Measurements from ENCODE around the gene EPG5. TPM values are rescaled to one million over a fixed set of nuclear protein-coding genes. Genes with fewer than 3 reads are reported as not detected.
"Not testable (repeated sequence)": the region's sequence is repeated elsewhere in the genome, so short reads cannot be mapped to it uniquely, and the experiment has no call there.

The EPG5 gene
- total RNA-seq, 2 experiments from 2014 or later, result 28.7 to 29.0 TPM

DNA sequence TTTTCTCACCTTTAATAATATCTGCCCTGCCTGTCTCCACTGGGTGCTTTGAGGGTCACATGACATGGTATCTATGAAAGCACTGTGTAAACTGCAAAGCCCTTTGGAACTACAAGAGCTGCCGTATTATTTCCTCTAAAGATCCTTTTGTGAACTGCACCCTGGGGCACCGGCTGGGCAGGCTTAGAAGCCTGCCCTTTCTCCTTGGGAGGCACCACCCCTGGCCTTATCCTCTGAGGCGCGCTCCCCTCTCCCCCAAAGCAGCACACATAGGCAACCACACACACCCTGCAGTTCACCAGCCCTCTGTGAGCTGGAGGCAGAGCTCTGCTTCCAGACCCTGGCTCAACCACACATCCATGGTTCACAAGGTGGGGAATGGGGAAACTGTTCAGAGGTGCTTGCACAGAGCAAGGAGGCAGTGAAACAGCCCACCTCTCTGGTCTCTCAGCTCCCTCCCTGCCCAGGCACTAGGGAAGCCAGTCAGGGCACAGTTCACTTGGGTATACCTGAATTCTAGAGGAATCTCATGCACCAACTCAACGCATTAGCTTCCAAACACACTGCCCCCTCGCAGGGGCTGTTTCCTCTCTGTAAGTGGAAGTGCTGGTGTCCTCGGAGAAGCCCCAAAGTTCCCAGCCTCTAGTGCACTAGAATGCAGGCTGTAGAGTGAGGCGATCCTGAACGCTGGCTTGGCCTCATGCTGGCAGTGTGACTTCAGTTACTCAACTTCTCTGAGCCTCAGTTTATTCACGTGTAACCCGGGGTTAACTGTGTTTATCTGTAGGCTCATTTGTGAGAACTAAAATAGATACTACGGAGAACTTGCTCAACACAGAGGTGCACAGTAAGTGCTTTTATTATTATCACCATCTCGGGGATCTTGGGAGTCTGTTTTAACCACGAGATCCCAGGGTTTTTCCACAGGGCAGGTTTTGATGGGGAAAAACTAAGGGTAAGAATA is 130.6 kb downstream of the EPG5 start:
- CTCF ChIA-PET, result no interaction called here
- DNase-seq, result no peak
- H3K27me3 Mint-ChIP-seq, result peaks cover 56% of the 10 kb centered on the region

DNA sequence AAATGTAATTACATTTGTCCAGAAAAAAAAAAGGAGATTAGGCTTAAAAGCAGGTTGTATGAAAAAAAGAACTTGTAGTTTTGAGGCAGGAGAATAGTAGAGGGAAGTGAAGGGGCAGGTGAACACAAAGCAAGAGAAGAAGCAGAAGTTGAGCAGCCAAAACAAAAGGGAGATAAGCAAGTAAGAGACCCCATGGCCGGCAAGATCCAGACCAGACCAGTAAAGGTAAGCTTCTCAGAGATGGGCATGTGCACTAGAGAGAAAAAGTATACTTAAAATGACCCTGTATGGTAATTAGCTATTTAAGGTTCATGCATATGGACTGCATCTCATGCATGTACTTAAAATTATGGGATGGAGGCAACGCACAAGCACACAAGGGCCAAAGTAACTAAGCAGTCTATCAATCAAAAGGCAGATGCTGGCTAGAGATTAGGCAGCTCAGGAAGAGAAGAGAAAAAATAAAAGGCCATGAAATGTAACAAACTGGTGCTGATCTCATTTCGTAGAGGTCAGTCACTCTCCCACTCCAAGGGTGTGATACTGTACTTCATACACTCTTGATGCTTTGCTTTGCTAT is 132.0 kb downstream of the EPG5 start:
- no peak for DNase-seq
- Mint-ChIP-seq H3K27me3 (peaks cover 48% of the 10 kb centered on the region), H3K9me3 (no peaks in the 10 kb centered on the region), H3K4me1 (peaks cover 6% of the 10 kb centered on the region), H3K36me3 (ENCODE audit: low read depth) (no peaks in the 10 kb centered on the region), H3K27ac (no peak overlapping the region), H3K4me3 (no peak overlapping the region)
- POLR2A ChIA-PET, result no interaction called here
- CTCF ChIA-PET, result interaction anchor here (0.9 to 1.5 kb wide), 2 partner anchors 145 to 171 kb away, joined by 3 read pairs; no protein-coding TSS in a partner anchor

More for the DNA sequence above, 130.6 kb downstream of the EPG5 start:
- no peak overlapping the region for H3K27ac Mint-ChIP-seq
- H3K4me3 Mint-ChIP-seq, result no peak overlapping the region
- H3K36me3 Mint-ChIP-seq (ENCODE audit: low read depth), result no peaks in the 10 kb centered on the region
- POLR2A ChIA-PET, result no interaction called here
- H3K9me3 Mint-ChIP-seq, result no peaks in the 10 kb centered on the region
- peaks cover 6% of the 10 kb centered on the region for H3K4me1 Mint-ChIP-seq

DNA sequence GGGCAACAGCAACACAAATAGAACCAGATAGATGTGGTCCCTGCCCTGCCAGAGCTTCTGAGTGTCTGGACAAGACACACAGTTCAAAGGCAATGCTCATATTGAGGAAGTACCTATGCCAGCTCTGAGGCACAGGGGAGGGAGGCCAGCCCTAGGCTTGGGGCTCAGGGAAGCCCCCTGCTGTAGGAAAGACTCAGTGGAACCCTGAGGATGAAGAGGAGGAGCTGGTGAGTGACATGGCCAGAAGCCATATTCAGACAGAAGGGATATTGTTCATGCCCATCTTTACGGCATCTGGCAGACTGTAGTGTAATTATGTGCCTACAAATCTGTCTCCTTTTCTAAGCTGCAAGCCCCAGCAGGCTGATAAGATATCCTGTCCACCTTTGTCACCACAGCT is 132.8 kb downstream of the EPG5 start:
- H3K36me3 Mint-ChIP-seq (ENCODE audit: low read depth), result no peaks in the 10 kb centered on the region
- H3K27me3 Mint-ChIP-seq, result peaks cover 41% of the 10 kb centered on the region
- H3K4me1 Mint-ChIP-seq, result peaks cover 6% of the 10 kb centered on the region
- no peaks in the 10 kb centered on the region for H3K9me3 Mint-ChIP-seq
- H3K27ac Mint-ChIP-seq, result no peak overlapping the region
- ChIA-PET POLR2A (no interaction called here), CTCF (interaction anchor here (0.9 to 1.5 kb wide), 2 partner anchors 144 to 170 kb away, joined by 3 read pairs; no protein-coding TSS in a partner anchor)
- no peak for DNase-seq
- H3K4me3 Mint-ChIP-seq, result no peak overlapping the region

DNA sequence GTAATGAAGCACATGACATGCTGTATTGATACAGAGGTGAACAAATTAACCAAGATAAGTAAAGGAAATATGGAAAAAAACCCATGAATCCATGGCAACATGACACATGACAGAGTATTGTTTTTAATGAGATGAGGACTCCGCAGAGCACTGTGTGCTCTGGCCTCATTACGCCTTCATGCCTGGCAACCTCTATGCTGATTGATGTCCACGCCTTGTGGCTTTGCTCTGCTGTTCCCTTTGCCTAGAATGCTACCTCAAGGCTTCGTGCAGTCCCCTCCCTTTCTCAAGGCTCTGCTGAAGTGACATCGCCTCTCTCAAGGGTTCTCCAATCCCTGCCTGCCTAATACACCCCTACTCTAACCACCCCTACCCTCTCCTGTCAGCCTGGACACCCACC is 133.3 kb downstream of the EPG5 start:
- no peak overlapping the region for H3K27ac Mint-ChIP-seq
- H3K4me3 Mint-ChIP-seq, result no peak overlapping the region
- CTCF ChIA-PET, result interaction anchor here (1.5 kb wide), 1 partner anchor 169 kb away, joined by 3 read pairs; no protein-coding TSS in a partner anchor
- H3K27me3 Mint-ChIP-seq, result peaks cover 37% of the 10 kb centered on the region
- peaks cover 6% of the 10 kb centered on the region for H3K4me1 Mint-ChIP-seq
- POLR2A ChIA-PET, result no interaction called here
- no peaks in the 10 kb centered on the region for H3K9me3 Mint-ChIP-seq
- H3K36me3 Mint-ChIP-seq (ENCODE audit: low read depth), result no peaks in the 10 kb centered on the region
- DNase-seq, result no peak

DNA sequence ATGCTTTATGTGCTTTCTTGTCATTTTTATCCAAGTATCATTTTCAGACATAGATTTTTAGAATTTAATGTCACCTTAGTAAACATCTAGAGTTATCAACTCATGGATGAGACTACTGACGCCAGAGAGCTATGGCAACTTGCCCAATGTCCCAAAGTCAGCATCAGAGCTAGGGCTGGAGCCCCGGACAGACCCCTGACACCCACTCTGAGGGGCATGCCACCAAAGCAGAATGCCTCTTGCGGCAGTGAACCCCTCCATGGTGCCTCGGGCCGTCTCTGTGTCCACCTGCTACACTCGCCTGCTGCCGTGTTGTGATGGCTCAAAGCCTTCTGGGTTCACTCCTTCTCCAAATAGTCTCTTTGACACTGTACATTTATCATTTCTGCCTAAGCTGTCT is 136.2 kb downstream of the EPG5 start:
- Mint-ChIP-seq H3K4me3 (no peak overlapping the region), H3K9me3 (no peaks in the 10 kb centered on the region), H3K4me1 (peaks cover 5% of the 10 kb centered on the region), H3K27me3 (peaks cover 19% of the 10 kb centered on the region), H3K36me3 (ENCODE audit: low read depth) (no peaks in the 10 kb centered on the region), H3K27ac (no peak overlapping the region)
- ChIA-PET CTCF (interaction anchor here (0.6 to 1.4 kb wide), 3 partner anchors 10 to 128 kb away, joined by 3 to 5 read pairs (median 3); no protein-coding TSS in a partner anchor), POLR2A (no interaction called here)
- no peak for DNase-seq

DNA sequence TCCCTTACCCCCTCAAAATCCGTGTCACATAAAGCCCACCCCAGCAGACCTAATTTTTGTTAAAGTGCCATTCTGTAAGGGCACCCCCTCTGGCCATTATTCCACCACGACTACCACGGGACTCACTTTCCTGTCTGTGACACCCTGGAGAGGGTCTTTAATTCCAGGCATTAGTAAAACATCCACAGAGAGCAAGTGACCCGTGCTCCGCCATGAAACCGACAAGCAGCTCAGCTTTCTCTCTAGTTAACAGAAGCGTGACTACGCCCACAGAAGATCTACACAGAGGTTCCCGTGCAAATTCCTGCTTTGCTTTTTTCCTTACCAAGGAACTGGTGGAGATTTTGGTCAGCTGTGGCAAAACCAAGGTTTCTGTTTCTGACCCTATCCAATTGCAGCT is 137.3 kb downstream of the EPG5 start:
- POLR2A ChIA-PET, result no interaction called here
- Mint-ChIP-seq H3K27ac (no peak overlapping the region), H3K9me3 (no peaks in the 10 kb centered on the region), H3K27me3 (peaks cover 9% of the 10 kb centered on the region), H3K36me3 (ENCODE audit: low read depth) (no peaks in the 10 kb centered on the region), H3K4me3 (no peak overlapping the region), H3K4me1 (peaks cover 7% of the 10 kb centered on the region)
- DNase-seq, result no peak
- CTCF ChIA-PET, result interaction anchor here (0.7 kb wide), 1 partner anchor 164 kb away, joined by 3 read pairs; no protein-coding TSS in a partner anchor

DNA sequence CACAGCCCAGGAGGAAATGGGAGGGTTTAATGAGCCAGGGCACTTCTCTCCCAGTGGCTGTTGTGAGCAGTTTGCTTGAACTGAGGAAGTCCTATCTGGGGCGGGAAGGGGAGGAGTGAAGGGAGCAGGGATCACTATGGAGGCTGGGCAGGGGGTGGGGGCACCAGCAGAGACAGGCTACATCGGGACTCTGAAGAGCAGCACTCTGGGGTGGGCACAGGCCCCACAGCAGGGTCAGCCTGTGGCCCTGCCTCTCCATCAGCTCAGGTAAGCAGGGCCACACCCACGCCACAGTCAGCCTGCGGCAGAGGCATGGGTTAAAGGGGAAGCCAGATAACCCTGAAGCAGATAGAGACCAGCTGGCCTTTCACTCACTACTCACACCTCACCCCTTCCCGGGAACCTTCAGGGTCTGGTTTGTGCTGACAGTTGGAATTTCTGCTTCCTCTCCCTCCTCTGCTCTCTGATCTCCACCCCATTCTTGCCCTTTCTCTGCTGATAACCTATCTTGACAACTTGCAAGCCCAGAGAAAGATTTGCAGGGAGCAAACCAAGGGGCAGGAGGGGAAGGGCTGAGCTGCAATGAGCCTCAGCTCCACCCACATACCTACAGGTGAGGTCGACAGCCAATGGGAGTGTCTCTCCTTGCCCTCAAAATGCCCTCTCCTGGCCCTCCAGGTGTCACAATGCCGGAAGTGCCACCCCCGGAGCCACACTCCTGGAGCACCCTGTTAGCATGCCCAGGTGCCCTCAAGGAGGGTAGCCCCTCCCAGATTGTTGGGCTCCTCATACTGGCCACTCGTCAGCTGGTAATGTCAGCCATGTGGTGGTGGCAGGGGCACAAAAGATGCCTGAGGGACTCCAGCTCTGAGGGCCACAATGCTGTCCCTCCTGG is 138.0 kb downstream of the EPG5 start:
- H3K27ac Mint-ChIP-seq, result no peak overlapping the region
- H3K4me1 Mint-ChIP-seq, result peaks cover 12% of the 10 kb centered on the region
- ChIA-PET CTCF (no interaction called here), POLR2A (no interaction called here)
- H3K36me3 Mint-ChIP-seq (ENCODE audit: low read depth), result no peaks in the 10 kb centered on the region
- H3K27me3 Mint-ChIP-seq, result peaks cover 3% of the 10 kb centered on the region
- no peak overlapping the region for H3K4me3 Mint-ChIP-seq
- no peaks in the 10 kb centered on the region for H3K9me3 Mint-ChIP-seq
- DNase-seq, result no peak

DNA sequence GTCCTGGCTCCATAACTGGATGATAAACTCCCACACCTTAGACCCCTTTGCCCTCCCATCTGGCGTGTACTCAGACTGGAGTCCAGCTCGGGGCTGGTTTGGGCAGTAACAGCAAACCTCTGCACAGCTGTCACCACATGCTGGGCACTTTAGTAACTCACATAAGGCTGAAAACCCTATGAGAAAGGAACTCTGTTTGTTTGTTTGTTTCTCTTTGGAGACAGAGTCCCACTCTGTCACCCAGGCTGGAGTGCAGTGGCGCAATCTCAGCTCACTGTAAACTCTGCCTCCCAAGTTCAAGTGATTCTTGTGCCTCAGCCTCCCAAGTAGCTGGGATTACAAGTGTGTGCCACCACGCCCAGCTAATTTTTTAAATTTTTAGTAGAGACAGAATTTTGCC is 140.4 kb downstream of the EPG5 start:
- DNase-seq; H3K27ac Mint-ChIP-seq; H3K4me3 Mint-ChIP-seq; CTCF ChIA-PET; H3K9me3 Mint-ChIP-seq; H3K36me3 Mint-ChIP-seq (ENCODE audit: low read depth); POLR2A ChIA-PET: not testable (repeated sequence)
- peaks cover 12% of the 10 kb centered on the region for H3K4me1 Mint-ChIP-seq
- H3K27me3 Mint-ChIP-seq, result peaks cover 11% of the 10 kb centered on the region

DNA sequence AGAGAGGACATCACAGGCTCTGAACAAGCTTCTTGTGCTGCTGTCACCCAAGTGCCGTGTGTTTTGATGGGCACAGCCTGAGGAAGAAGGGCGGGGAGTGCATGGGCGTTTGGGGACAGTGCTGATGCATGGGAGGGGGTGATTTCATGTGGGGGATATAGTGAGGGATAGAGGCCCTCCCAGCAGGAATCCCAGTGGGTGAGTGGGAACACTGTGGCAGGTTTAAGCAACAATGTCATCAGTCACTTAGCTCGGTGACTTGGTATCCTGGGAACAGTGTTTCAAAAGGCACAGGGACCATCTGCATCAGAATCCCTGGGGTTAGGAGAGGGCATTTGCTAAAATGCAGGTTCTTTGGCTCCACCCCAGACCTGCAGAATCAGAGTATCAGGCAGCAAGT is 141.0 kb downstream of the EPG5 start:
- no peak overlapping the region for H3K4me3 Mint-ChIP-seq
- H3K4me1 Mint-ChIP-seq, result peaks cover 12% of the 10 kb centered on the region
- no peaks in the 10 kb centered on the region for H3K9me3 Mint-ChIP-seq
- H3K36me3 Mint-ChIP-seq (ENCODE audit: low read depth), result no peaks in the 10 kb centered on the region
- POLR2A ChIA-PET, result no interaction called here
- no peak for DNase-seq
- H3K27me3 Mint-ChIP-seq, result peaks cover 13% of the 10 kb centered on the region
- no peak overlapping the region for H3K27ac Mint-ChIP-seq
- CTCF ChIA-PET, result no interaction called here

DNA sequence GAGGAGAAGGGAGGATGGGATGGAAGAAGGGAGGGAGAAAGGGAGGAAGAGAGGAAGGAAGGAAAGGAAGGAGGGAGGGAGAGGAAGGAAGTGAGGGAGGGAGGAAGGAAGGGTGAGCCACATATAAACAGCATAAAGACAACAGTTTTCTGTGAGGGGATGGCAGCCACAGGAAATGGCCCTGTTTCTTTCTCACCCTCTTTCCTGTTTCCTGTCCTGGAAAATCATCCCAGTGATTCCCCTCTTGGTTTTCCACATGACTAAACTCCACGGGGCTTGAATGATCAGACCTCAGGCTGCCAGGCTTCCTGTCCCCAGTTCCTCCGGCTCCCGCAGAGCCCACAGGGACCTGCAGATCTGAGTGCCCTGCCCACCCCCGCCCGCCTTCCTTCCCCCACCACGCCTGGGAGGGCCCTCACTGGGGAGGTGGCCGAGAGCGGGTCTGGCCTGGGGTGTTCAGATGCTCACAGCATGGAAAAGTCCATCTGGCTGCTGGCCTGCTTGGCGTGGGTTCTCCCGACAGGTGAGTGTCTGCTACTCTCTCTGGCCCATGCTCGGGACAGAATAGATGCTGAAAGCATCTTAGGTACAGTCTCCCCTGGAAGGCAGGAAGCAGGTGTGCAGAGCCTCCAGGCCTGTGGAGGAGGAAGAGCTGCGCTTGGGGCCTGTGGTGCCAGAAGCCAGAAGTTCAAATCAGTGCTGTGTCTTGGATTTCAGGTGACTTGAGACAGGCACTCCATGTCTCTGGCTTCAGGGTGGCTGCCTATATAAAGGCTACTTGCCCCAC is 141.7 kb downstream of the EPG5 start, which contains the start of gene SIGLEC15:
Gene SIGLEC15, plus strand, starts transcription at position 418 of the 787 bp plus-strand sequence. Its CDS starts 54 bp downstream, at position 472.
- CTCF ChIA-PET, result no interaction called here

DNA sequence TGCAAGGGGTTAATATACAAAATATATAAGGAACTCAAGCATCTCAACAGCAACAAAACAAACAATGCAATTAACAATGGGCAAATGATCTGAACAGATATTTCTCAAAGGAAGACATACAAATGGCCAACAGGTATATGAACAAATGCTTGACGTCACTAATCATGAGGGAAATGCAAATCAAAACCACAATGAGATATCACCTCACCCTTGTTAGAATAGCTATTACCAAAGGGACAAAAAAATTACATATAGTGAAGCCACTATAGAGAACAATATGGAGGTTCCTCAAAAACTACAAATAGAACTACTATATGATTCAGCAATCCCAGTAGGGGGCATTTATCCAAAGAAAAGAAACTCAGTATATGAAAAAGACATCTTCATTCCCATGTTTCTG is 145.4 kb downstream of the EPG5 start:
- H3K4me1 Mint-ChIP-seq, result peaks cover 11% of the 10 kb centered on the region
- H3K9me3 Mint-ChIP-seq, result no peaks in the 10 kb centered on the region
- H3K27ac Mint-ChIP-seq, result no peak overlapping the region
- DNase-seq, result no peak
- CTCF ChIA-PET, result no interaction called here
- no peaks in the 10 kb centered on the region for H3K36me3 Mint-ChIP-seq (ENCODE audit: low read depth)
- peaks cover 17% of the 10 kb centered on the region for H3K27me3 Mint-ChIP-seq
- POLR2A ChIA-PET, result interaction anchor here (0.6 kb wide), 1 partner anchor 276 kb away, joined by 3 read pairs; no protein-coding TSS in a partner anchor
- H3K4me3 Mint-ChIP-seq, result no peak overlapping the region

More for the DNA sequence above, 141.7 kb downstream of the EPG5 start, which contains the start of gene SIGLEC15:
- Mint-ChIP-seq H3K27me3 (peaks cover 17% of the 10 kb centered on the region), H3K4me3 (no peak within 1 kb of the TSS), H3K27ac (no peak within 1 kb of the TSS), H3K4me1 (peaks cover 12% of the 10 kb centered on the region), H3K9me3 (no peaks in the 10 kb centered on the region), H3K36me3 (ENCODE audit: low read depth) (no peaks in the 10 kb centered on the region)
- DNase-seq, result no peak
- POLR2A ChIA-PET, result no interaction called here

DNA sequence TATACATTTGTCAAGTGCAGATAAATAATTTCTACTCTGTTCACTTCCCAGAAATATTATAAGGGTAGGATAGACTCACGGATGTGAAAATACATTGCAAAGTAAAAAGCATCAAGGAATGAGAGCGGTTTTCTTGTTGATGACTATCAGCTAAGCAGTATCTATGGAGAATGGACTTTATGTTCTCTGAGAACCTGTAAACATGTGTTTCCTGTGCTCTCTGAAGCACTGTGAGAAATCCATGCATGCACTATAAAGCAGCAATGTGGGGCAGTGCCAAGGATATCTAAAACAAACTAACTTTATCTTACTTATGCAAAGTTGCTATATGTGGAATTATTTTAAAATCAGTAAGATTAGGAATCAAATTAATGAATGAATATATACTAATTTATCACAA is 146.1 kb downstream of the EPG5 start:
- CTCF ChIA-PET, result interaction anchor here (0.6 kb wide), 1 partner anchor 10 kb away, joined by 3 read pairs; no protein-coding TSS in a partner anchor
- Mint-ChIP-seq H3K4me1 (peaks cover 11% of the 10 kb centered on the region), H3K4me3 (no peak overlapping the region), H3K9me3 (peaks cover 3% of the 10 kb centered on the region), H3K27me3 (peaks cover 17% of the 10 kb centered on the region), H3K36me3 (ENCODE audit: low read depth) (no peaks in the 10 kb centered on the region), H3K27ac (no peak overlapping the region)
- POLR2A ChIA-PET, result interaction anchor here (0.6 kb wide), 1 partner anchor 276 kb away, joined by 3 read pairs; no protein-coding TSS in a partner anchor
- DNase-seq, result no peak

Data from activated CD4-positive, alpha-beta memory T cell treated with anti-CD3 and anti-CD28 coated beads, Interleukin-2, amount 10 ng/mL, durations not matched to agents 7 days and 5 days (primary cell).